H1 (cell line): ENCODE measurements around the gene SFMBT2. TPM values are rescaled to one million over a fixed set of nuclear protein-coding genes. Genes with fewer than 3 reads are reported as not detected.
A peak's percentile ranks its signal among the peaks of the same experiment; 100 is the strongest.

Source experiments
- CTCF ChIA-PET: fragments of 300-600 bp; sonication (Branson Sonifier 250); formaldehyde crosslinking; loops from one replicate; lab custom pipeline; 2021; ENCODE audit not compliant: partially characterized antibody; lab: Charles Lee
- POLR2A ChIA-PET: fragments of 300-600 bp; sonication (Branson Sonifier 250); formaldehyde crosslinking; loops from one replicate; lab custom pipeline; 2021; ENCODE audit warnings: inconsistent platforms; ENCODE audit not compliant: partially characterized antibody; lab: Charles Lee
- DNase-seq, 2 experiments: peaks; one replicate each; pipeline versions ENCODE4 v3.0.0 to v3.0.0-alpha.2; 2010 to 2022; ENCODE audit warnings: low spot score in 2 of 2, low read depth in 1 of 2, mixed read lengths in 1 of 2
- FAIRE-seq: peaks from 2 replicates; lab custom pipeline; 2011; peaks lifted over from hg19 to GRCh38; lab: Jason Lieb, UNC
- H2AFZ ChIP-seq: 2 replicates; pipeline ENCODE4 v1.8.1; 2012; ENCODE audit warnings: low read length, inconsistent platforms
- H2AK5ac ChIP-seq: 2 replicates; pipeline ENCODE4 v1.6.1; 2013; ENCODE audit warnings: low read depth, low read length
- H2BK120ac ChIP-seq: replicated peaks from 2 replicates; pipeline ENCODE3; 2013; ENCODE audit warnings: low read depth, low read length, inconsistent platforms
- H2BK12ac ChIP-seq: 2 replicates; pipeline ENCODE4 v1.6.1; 2013; ENCODE audit warnings: low read depth, low read length
- H2BK15ac ChIP-seq: 2 replicates; pipeline ENCODE4 v1.6.1; 2013; ENCODE audit warnings: low read length
- H2BK20ac ChIP-seq: 2 replicates; pipeline ENCODE4 v1.6.1; 2013; ENCODE audit warnings: low read length
- H2BK5ac ChIP-seq: 2 replicates; pipeline ENCODE4 v1.6.1; 2013; ENCODE audit warnings: low read depth, low read length
- H3K14ac ChIP-seq: 2 replicates; pipeline ENCODE4 v1.6.1; 2013; ENCODE audit warnings: inconsistent platforms; ENCODE audit not compliant: insufficient read length
- H3K18ac ChIP-seq: 2 replicates; pipeline ENCODE4 v1.6.1; 2013; ENCODE audit warnings: low read length; ENCODE audit errors: extremely low read depth
- H3K23ac ChIP-seq: 2 replicates; pipeline ENCODE4 v1.6.1; 2013; ENCODE audit warnings: inconsistent platforms; ENCODE audit not compliant: insufficient read length
- H3K23me2 ChIP-seq: 2 replicates; pipeline ENCODE4 v1.6.1; 2013; ENCODE audit warnings: low read depth, low read length
- H3K27ac ChIP-seq: 2 replicates; pipeline ENCODE4 v1.6.1; 2011; ENCODE audit warnings: low read depth, low read length, inconsistent platforms
- H3K27me3 ChIP-seq, 4 experiments: replicated peaks in 1 of 4; 1 replicate in 1 of 4; 2 replicates in 3 of 4; pipeline versions ENCODE4 v1.6.1 to v1.8.1; 2011 to 2013; ENCODE audit warnings: low read length in 3 of 4, mild to moderate bottlenecking in 3 of 4, inconsistent platforms in 2 of 4, mixed read lengths in 2 of 4, moderate library complexity in 1 of 4; ENCODE audit not compliant: control insufficient read depth in 3 of 4, insufficient read depth in 3 of 4; ENCODE audit errors: extremely low read depth in 1 of 4
- H3K36me3 ChIP-seq, 4 experiments: 2 replicates each; pipeline versions ENCODE4 v1.6.1 to v1.8.1; 2011 to 2013; ENCODE audit warnings: mild to moderate bottlenecking in 4 of 4, low read length in 3 of 4, moderate library complexity in 2 of 4, control low read depth in 1 of 4, inconsistent platforms in 1 of 4; ENCODE audit not compliant: insufficient read depth in 4 of 4, control insufficient read depth in 2 of 4
- H3K4ac ChIP-seq: replicated peaks from 2 replicates; pipeline ENCODE3; 2013; ENCODE audit warnings: low read length, low read depth, mixed read lengths, inconsistent platforms; ENCODE audit not compliant: insufficient read length
- H3K4me1 ChIP-seq, 4 experiments: replicated peaks in 1 of 4; 1 replicate in 1 of 4; 2 replicates in 3 of 4; pipeline versions ENCODE4 v1.6.1 to v1.8.1; 2011 to 2013; ENCODE audit warnings: low read length in 3 of 4, inconsistent platforms in 2 of 4, mixed read lengths in 1 of 4; ENCODE audit not compliant: insufficient read depth in 4 of 4, control insufficient read depth in 3 of 4
- H3K4me2 ChIP-seq, 2 experiments: 2 replicates each; pipeline versions ENCODE4 v1.6.1 to v1.8.1; 2011 to 2013; ENCODE audit warnings: low read depth in 2 of 2, low read length in 2 of 2, control low read depth in 1 of 2, inconsistent platforms in 1 of 2, mild to moderate bottlenecking in 1 of 2; ENCODE audit not compliant: insufficient read depth in 1 of 2
- H3K4me3 ChIP-seq, 4 experiments: fragments of 200-600, 300-600 bp in 1 of 4; sonication (generic), shearing (Covaris generic), sonication (Bioruptor Twin) in 1 of 4; 2 replicates each; pipeline versions ENCODE4 v1.5.1 to v1.8.1; 2011 to 2016; ENCODE audit warnings: low read length in 4 of 4, low read depth in 3 of 4, control low read depth in 2 of 4, inconsistent platforms in 2 of 4, mild to moderate bottlenecking in 2 of 4, mixed read lengths in 1 of 4, moderate library complexity in 1 of 4; ENCODE audit not compliant: insufficient read depth in 2 of 4; ENCODE audit errors: extremely low read depth in 1 of 4
- H3K56ac ChIP-seq: replicated peaks from 2 replicates; pipeline ENCODE3; 2013; ENCODE audit warnings: low read depth, mild to moderate bottlenecking, mixed read lengths, low read length, inconsistent platforms; ENCODE audit not compliant: insufficient read length
- H3K79me1 ChIP-seq: 2 replicates; pipeline ENCODE4 v1.6.1; 2013; ENCODE audit warnings: low read depth, low read length, control low read depth
- H3K79me2 ChIP-seq, 2 experiments: 2 replicates each; pipeline versions ENCODE4 v1.6.1 to v1.8.1; 2012 to 2013; ENCODE audit warnings: low read length in 2 of 2, mild to moderate bottlenecking in 2 of 2, inconsistent platforms in 1 of 2; ENCODE audit not compliant: insufficient read depth in 2 of 2, control insufficient read depth in 1 of 2
- H3K9ac ChIP-seq, 4 experiments: replicated peaks in 1 of 4; 1 replicate in 1 of 4; 2 replicates in 3 of 4; pipeline versions ENCODE4 v1.6.1 to v1.8.1; 2011 to 2013; ENCODE audit warnings: low read depth in 3 of 4, low read length in 3 of 4, control low read depth in 2 of 4, mild to moderate bottlenecking in 2 of 4, moderate library complexity in 2 of 4, inconsistent platforms in 1 of 4; ENCODE audit errors: extremely low read depth in 1 of 4
- H3K9me3 ChIP-seq, 2 experiments: 2 replicates each; pipeline versions ENCODE4 v1.6.1 to v1.8.1; 2012 to 2013; ENCODE audit warnings: mild to moderate bottlenecking in 2 of 2, moderate library complexity in 2 of 2, control low read depth in 1 of 2, inconsistent platforms in 1 of 2, low read depth in 1 of 2, low read length in 1 of 2, mixed read lengths in 1 of 2; ENCODE audit not compliant: insufficient read depth in 2 of 2
- H4K20me1 ChIP-seq, 2 experiments: replicated peaks in 1 of 2; 2 replicates each; pipeline versions ENCODE3 to v1.8.1; 2011 to 2013; ENCODE audit warnings: inconsistent platforms in 2 of 2, low read length in 2 of 2, mild to moderate bottlenecking in 1 of 2; ENCODE audit not compliant: insufficient read depth in 2 of 2, control insufficient read depth in 1 of 2
- H4K5ac ChIP-seq: 2 replicates; pipeline ENCODE4 v1.6.1; 2013; ENCODE audit warnings: low read length, low read depth, mixed read lengths, inconsistent platforms; ENCODE audit not compliant: insufficient read length
- H4K8ac ChIP-seq: 2 replicates; pipeline ENCODE4 v1.8.0; 2013; ENCODE audit warnings: mild to moderate bottlenecking, moderate library complexity, low read length, inconsistent platforms; ENCODE audit not compliant: insufficient read depth; ENCODE audit errors: extremely low read depth
- H4K91ac ChIP-seq: replicated peaks from 2 replicates; pipeline ENCODE3; 2013; ENCODE audit warnings: low read length, mixed read lengths, inconsistent platforms; ENCODE audit not compliant: insufficient read length
- CTCF ChIP-seq, 3 experiments: IDR thresholded peaks; 1 replicate in 2 of 3; 2 replicates in 1 of 3; pipeline versions ENCODE4 v1.5.1 to v1.6.1; 2011; ENCODE audit warnings: low read length in 3 of 3, mild to moderate bottlenecking in 3 of 3, inconsistent platforms in 2 of 3, low read depth in 1 of 3, moderate library complexity in 1 of 3; ENCODE audit not compliant: insufficient read depth in 1 of 3; ENCODE audit errors: control extremely low read depth in 1 of 3
- FOSL1 ChIP-seq: IDR thresholded peaks from 2 replicates; pipeline ENCODE4 v1.6.1; 2011; ENCODE audit warnings: mild to moderate bottlenecking, low read depth, low read length, moderate library complexity; ENCODE audit not compliant: insufficient read depth
- RAD21 ChIP-seq, 2 experiments: IDR thresholded peaks in 1 of 2; conservative IDR thresholded peaks in 1 of 2; 2 replicates each; pipeline ENCODE4 v1.6.1; 2011; ENCODE audit warnings: low read depth in 2 of 2, low read length in 2 of 2, improper control_type of control experiment in 1 of 2, inconsistent platforms in 1 of 2, mild to moderate bottlenecking in 1 of 2, moderate library complexity in 1 of 2
- RXRA ChIP-seq: IDR thresholded peaks from 2 replicates; pipeline ENCODE4 v1.6.1; 2011; ENCODE audit warnings: low read depth, mild to moderate bottlenecking, low read length, moderate library complexity; ENCODE audit not compliant: insufficient read depth
- WGBS, 2 experiments: shearing (Covaris generic) in 1 of 2; methylation state at CpG; one replicate each; pipeline versions ENCODE4 v1.1.6 to v1.1.7; 2013 to 2015; ENCODE audit warnings: low lambda C conversion rate in 2 of 2, mixed read lengths in 2 of 2, inconsistent platforms in 1 of 2, low coverage in 1 of 2, missing lambda C conversion rate in 1 of 2; ENCODE audit not compliant: insufficient replicate concordance in 2 of 2, insufficient coverage in 1 of 2, insufficient read length in 1 of 2; ENCODE audit errors: extremely low coverage in 1 of 2, missing lambda C conversion rate in 1 of 2; 5-methylcytosine and 5-hydroxymethylcytosine counted together
- polyA plus RNA-seq, 7 experiments: library from polyadenylated mRNA; depleted of rRNA in 3 of 7; stranded (reverse) in 5 of 7; unstranded in 2 of 7; fragments of >200 nt in 5 of 7; fragments of 200-250 nt in 2 of 7; gene quantifications; 1 replicate in 5 of 7; 2 replicates in 1 of 7; 4 replicates in 1 of 7; pipeline versions ENCODE4 v1.2.1 to v1.2.3, GENCODE V29; 2011 to 2013; ENCODE audit warnings: missing spikeins in 2 of 7, mixed read lengths in 2 of 7
- total RNA-seq: library from RNA; stranded (reverse); fragmentation: NEBNext Ultra II Directional; extraction: Animal tissue kit (Norgen Biotek cat#: 25700); gene quantifications from 2 replicates; pipeline ENCODE4 v1.2.1, GENCODE V29; 2021

Gene SFMBT2
- total and polyA plus RNA-seq, 2 of the 8 experiments (the other 6 are each of a cell fraction or from before 2014, with no cell fraction given): 2.9 to 11.0 TPM

GRCh38 chr10:7121154-7121797, 289.6 kb downstream of the SFMBT2 start:
- no peak overlapping the region for H3K4ac ChIP-seq
- no peak overlapping the region for H2BK20ac ChIP-seq
- DNase-seq: peak; percentile 15 to 85
- WGBS, 2 experiments: 45% methylated on average over 10 of the region's 10 CpGs; no CpG with 5 or more reads in 1 of the 2 experiments
- no peaks in the 10 kb centered on the region for H3K79me1 ChIP-seq
- H2BK15ac ChIP-seq: no peak overlapping the region
- H3K23me2 ChIP-seq: no peaks in the 10 kb centered on the region; the same call in 1 of the 2 replicates
- no peaks in the 10 kb centered on the region for H3K27me3 ChIP-seq
- ChIA-PET CTCF (interaction anchor here (0.6 to 2.4 kb wide), 37 partner anchors 8 to 763 kb away, joined by 3 to 17 read pairs (median 4); no protein-coding TSS in a partner anchor), POLR2A (no interaction called here)
- no peak overlapping the region for H2BK120ac ChIP-seq
- H3K79me2 ChIP-seq: no peaks in the 10 kb centered on the region
- no peak overlapping the region for H3K14ac ChIP-seq
- H3K4me3 ChIP-seq: no peak overlapping the region
- no peak overlapping the region for H3K56ac ChIP-seq
- TF ChIP-seq FOSL1 (no peak), CTCF (IDR thresholded peaks at IDR 0.05; ENCODE audit: control extremely low read depth in 1 of 3, insufficient read depth in 1 of 3, low read depth in 1 of 3, low read length in 3 of 3) (peak; percentile 71 to 84 (median 76)), RAD21 (IDR thresholded peaks at IDR 0.05 in 1 of 2, conservative IDR thresholded peaks at IDR 0.05 in 1 of 2; ENCODE audit: low read depth in 2 of 2, low read length in 2 of 2) (peak; percentile 84 to 86), RXRA (0 out of 2 replicates have a peak, but pooled peaks have one; percentile 26)
- H3K36me3 ChIP-seq: no peaks in the 10 kb centered on the region
- no peaks in the 10 kb centered on the region for H3K9me3 ChIP-seq
- H2AK5ac ChIP-seq: no peak overlapping the region
- H3K23ac ChIP-seq: no peak overlapping the region
- H4K5ac ChIP-seq: no peak overlapping the region
- H3K27ac ChIP-seq: no peak overlapping the region
- no peak overlapping the region for H4K91ac ChIP-seq
- peaks cover 0 to 1% of the 10 kb centered on the region in 2 experiments for H4K20me1 ChIP-seq
- H3K4me2 ChIP-seq: no peak overlapping the region
- no peak overlapping the region for H2BK12ac ChIP-seq
- H2BK5ac ChIP-seq: no peak overlapping the region
- H4K8ac ChIP-seq: no peak overlapping the region
- H3K4me1 ChIP-seq: no peaks in the 10 kb centered on the region
- H3K9ac ChIP-seq: no peak overlapping the region
- no peak overlapping the region for H2AFZ ChIP-seq
- FAIRE-seq: peak; percentile 95
- no peak overlapping the region for H3K18ac ChIP-seq
